HFFc6 (cell line): Measurements from ENCODE around the gene EMD. TPM values are rescaled to one million over a fixed set of nuclear protein-coding genes. Genes with fewer than 3 reads are reported as not detected.
A peak's percentile ranks its signal among the peaks of the same experiment; 100 is the strongest.

Source experiments
- DNase-seq: peaks from one replicate; pipeline ENCODE4 v3.0.0-alpha.2; 2018
- H3K27ac Mint-ChIP-seq: 2 replicates; pipeline ENCODE4 v1.8.0; 2020; ENCODE audit warnings: mild to moderate bottlenecking, mixed read lengths
- H3K27me3 Mint-ChIP-seq: 2 replicates; pipeline ENCODE4 v1.8.0; 2021; ENCODE audit warnings: mild to moderate bottlenecking, moderate library complexity, mixed read lengths; ENCODE audit not compliant: insufficient read depth
- H3K36me3 Mint-ChIP-seq: 2 replicates; pipeline ENCODE4 v1.8.0; 2021; ENCODE audit warnings: low read depth, mixed read lengths
- H3K4me1 Mint-ChIP-seq: 2 replicates; pipeline ENCODE4 v1.8.0; 2020; ENCODE audit warnings: low read depth, mixed read lengths
- H3K4me3 Mint-ChIP-seq: 2 replicates; pipeline ENCODE4 v1.8.0; 2020; ENCODE audit warnings: mild to moderate bottlenecking, moderate library complexity, mixed read lengths
- H3K9me3 Mint-ChIP-seq: 2 replicates; pipeline ENCODE4 v1.8.0; 2020; ENCODE audit warnings: mild to moderate bottlenecking, mixed read lengths
- total RNA-seq, 6 experiments: library from RNA; stranded (reverse); fragmentation: NEBNext Ultra II Directional; extraction: Animal tissue kit (Norgen Biotek cat#: 25700); gene quantifications; 2 replicates in 1 of 6; 3 replicates in 5 of 6; pipeline ENCODE4 v1.2.3, GENCODE V29; 2021
- TF ChIP-seq, protein P1 (sequence below): fragments of 200-600 bp; sonication (generic); IDR thresholded peaks from 2 replicates; pipeline ENCODE4 v1.5.0; 2021; ENCODE audit warnings: antibody characterized with exemption, mild to moderate bottlenecking

The EMD gene
- total RNA-seq, 6 experiments from 2014 or later: 84.8 to 119 (median 108) TPM

DNA sequence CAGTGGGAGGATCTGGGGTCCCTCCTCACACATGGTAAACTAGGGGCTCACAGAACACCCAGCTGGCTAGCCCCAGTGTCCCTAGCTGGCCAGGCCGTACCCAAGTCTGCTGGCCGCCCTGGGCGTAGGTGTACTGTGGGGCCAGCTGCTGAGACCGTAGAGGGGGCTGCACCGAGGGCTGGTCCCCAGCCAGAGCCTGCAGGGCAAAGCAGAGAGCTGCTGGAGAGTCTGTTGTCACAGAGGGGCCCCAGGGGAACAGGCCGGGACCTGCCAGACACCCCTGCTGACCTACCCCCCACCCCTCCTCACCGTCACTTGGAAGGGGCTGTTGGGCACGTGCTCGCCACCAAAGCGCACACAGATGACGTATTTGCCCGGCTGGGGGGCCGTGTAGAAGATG is 24.6 kb upstream of the EMD start:
- TF ChIP-seq, protein P1, sequence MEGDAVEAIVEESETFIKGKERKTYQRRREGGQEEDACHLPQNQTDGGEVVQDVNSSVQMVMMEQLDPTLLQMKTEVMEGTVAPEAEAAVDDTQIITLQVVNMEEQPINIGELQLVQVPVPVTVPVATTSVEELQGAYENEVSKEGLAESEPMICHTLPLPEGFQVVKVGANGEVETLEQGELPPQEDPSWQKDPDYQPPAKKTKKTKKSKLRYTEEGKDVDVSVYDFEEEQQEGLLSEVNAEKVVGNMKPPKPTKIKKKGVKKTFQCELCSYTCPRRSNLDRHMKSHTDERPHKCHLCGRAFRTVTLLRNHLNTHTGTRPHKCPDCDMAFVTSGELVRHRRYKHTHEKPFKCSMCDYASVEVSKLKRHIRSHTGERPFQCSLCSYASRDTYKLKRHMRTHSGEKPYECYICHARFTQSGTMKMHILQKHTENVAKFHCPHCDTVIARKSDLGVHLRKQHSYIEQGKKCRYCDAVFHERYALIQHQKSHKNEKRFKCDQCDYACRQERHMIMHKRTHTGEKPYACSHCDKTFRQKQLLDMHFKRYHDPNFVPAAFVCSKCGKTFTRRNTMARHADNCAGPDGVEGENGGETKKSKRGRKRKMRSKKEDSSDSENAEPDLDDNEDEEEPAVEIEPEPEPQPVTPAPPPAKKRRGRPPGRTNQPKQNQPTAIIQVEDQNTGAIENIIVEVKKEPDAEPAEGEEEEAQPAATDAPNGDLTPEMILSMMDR: no peak
- peaks cover 14% of the 10 kb centered on the region for H3K27me3 Mint-ChIP-seq
- peaks cover 4% of the 10 kb centered on the region; the same call in 1 of the 2 replicates for H3K36me3 Mint-ChIP-seq
- DNase-seq: no peak
- H3K9me3 Mint-ChIP-seq: no peaks in the 10 kb centered on the region
- H3K4me1 Mint-ChIP-seq: no peaks in the 10 kb centered on the region
- no peak overlapping the region for H3K27ac Mint-ChIP-seq
- no peak overlapping the region for H3K4me3 Mint-ChIP-seq

DNA sequence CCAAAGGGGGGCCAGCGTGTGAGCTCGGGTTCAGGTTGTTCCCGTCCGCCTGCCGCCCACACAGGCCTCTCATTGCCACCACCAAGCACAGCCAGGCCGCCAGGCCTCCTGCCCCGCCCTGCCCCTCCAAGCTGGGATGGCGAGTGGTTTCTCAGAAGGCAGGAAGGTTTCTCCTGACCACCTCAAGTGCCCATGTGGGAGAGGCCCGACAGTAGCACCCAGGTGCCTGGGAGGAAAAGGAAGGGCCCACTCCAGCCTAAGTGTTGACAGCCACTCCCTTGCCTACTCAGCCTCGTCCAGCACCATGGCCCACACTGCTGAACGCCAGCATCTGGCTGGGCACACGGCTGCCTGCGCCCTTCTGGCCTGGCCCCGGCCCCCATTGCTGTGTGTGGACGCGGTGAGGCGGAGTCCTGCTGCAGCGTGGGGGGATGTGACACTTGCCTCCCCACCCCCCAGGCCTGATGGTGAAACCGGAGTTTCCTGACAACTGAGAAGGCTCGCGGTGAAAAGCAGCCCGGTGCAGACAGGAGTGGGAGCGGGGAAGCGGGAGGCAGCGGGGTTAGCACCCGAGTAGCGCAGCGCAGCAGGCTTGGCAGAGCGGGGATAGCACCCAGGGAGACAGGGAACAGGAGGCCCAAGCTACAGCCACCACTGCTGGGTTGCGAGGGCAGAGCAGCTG is 23.9 kb upstream of the EMD start:
- Mint-ChIP-seq H3K9me3 (no peaks in the 10 kb centered on the region), H3K27ac (no peak overlapping the region), H3K4me1 (no peaks in the 10 kb centered on the region), H3K4me3 (no peak overlapping the region), H3K36me3 (peaks cover 4% of the 10 kb centered on the region; the same call in 1 of the 2 replicates), H3K27me3 (peaks cover 12% of the 10 kb centered on the region)
- TF ChIP-seq, protein P1: no peak
- DNase-seq: no peak

DNA sequence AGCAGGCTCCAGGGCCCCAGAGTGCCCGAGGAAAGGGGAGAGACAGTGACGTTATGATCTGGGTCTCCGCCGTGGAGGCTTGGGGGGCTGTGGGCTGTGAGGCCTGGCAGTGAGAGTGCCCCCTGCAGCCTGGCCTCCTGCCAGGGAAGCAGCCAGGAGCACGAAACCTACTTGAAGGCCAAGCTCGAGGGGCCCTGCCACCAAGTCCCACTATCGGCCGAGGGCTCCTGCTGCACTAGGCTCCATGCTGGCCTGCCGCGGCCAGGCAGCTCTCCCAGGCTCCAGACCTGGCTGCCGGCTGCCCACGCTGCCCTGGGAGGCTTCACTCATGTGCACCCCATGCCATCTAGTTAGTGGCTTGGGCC is 23.3 kb upstream of the EMD start:
- no peak for DNase-seq
- TF ChIP-seq, protein P1: no peak
- Mint-ChIP-seq H3K4me1 (no peaks in the 10 kb centered on the region), H3K27me3 (peaks cover 12% of the 10 kb centered on the region), H3K9me3 (no peaks in the 10 kb centered on the region), H3K36me3 (peaks cover 4% of the 10 kb centered on the region; the same call in 1 of the 2 replicates), H3K4me3 (no peak overlapping the region), H3K27ac (no peak overlapping the region)

DNA sequence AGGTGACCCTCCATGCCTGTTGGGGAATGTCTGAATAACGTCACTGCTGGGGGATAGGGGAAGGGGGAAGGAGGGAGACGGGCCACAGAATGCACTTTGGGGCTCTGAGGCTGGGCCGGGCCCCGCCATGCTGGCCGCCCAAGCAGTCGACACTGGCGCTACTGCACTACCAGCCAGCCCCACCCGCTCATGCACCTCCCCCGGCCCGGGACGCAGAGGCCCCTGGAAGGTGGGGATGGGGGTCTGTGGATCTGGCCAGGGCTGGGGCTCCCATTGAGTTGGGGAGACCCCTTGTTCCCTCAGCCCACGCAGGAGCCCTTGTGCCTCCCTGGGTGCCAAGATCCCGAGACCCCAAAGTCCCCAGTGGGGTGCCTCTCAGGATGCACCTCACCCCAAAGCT is 22.5 kb upstream of the EMD start:
- Mint-ChIP-seq H3K27ac (peak overlapping the region; percentile 56), H3K27me3 (peaks cover 16% of the 10 kb centered on the region), H3K36me3 (peaks cover 4% of the 10 kb centered on the region; the same call in 1 of the 2 replicates), H3K4me1 (no peaks in the 10 kb centered on the region), H3K9me3 (no peaks in the 10 kb centered on the region), H3K4me3 (no peak overlapping the region)
- DNase-seq: no peak
- TF ChIP-seq, protein P1: no peak

DNA sequence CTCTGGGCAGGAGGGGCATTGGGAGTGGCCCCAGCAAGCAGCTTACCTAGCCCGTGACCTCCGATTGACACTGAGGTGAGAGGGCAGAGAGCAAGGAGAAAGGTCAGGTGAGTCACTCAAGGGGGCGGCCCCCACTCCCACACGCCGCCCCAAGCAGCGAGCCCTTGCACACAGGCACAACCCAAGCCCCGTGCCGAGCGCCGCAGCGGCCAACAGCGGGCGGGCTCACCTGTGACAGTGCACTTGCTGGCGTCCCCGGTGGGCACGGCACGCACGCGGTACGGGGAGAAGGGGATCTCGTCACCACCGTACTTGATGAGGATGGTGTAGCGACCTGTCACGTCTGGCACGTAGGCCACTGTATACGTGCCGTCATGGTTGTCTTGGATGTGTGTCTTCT is 21.9 kb upstream of the EMD start:
- peaks cover 4% of the 10 kb centered on the region; the same call in 1 of the 2 replicates for H3K36me3 Mint-ChIP-seq
- H3K27ac Mint-ChIP-seq: no peak overlapping the region; the same call in 1 of the 2 replicates
- no peak overlapping the region for H3K4me3 Mint-ChIP-seq
- H3K4me1 Mint-ChIP-seq: no peaks in the 10 kb centered on the region
- no peak for DNase-seq
- peaks cover 14% of the 10 kb centered on the region for H3K27me3 Mint-ChIP-seq
- TF ChIP-seq, protein P1: no peak
- no peaks in the 10 kb centered on the region for H3K9me3 Mint-ChIP-seq
